Stimulated activated CD8-positive, alpha-beta memory T cell treated with anti-CD3 and anti-CD28 coated beads, Interleukin-4, amount 100 ng/mL, for 1 hour (primary cell): ENCODE results near the gene MAPK8IP1.
"Not testable (repeated sequence)": the region's sequence is repeated elsewhere in the genome, so short reads cannot be mapped to it uniquely, and the experiment has no call there.

Experiments
- DNase-seq, 2 donors: peaks; one replicate each; pipeline ENCODE4 v3.0.0-alpha.2; 2020; ENCODE audit warnings: low read depth in 2 of 2, low spot score in 1 of 2

MAPK8IP1 gene

GRCh38 chr11:45885274-45885920 lies at the start of gene MAPK8IP1:
MAPK8IP1 (plus strand) TSS chr11:45885651; CDS start chr11:45885821, 170 bp downstream.
- peak; percentile 13 to 16 for DNase-seq

- DNase-seq: no peak
Observed at GRCh38 chr11:45839204-45839603, 46.2 kb upstream of the MAPK8IP1 start.

- not testable (repeated sequence) for DNase-seq
Observed at GRCh38 chr11:45840251-45840650, 45.2 kb upstream of the MAPK8IP1 start.

GRCh38 chr11:45843158-45843924 lies 42.1 kb upstream of the MAPK8IP1 start:
- DNase-seq: peak; percentile 74 to 76

- no peak for DNase-seq
Observed at GRCh38 chr11:45844822-45845578, 40.5 kb upstream of the MAPK8IP1 start.

- no peak for DNase-seq
Observed at GRCh38 chr11:45846174-45846675, 39.2 kb upstream of the MAPK8IP1 start.

- DNase-seq: peak; percentile 96 to 98
Observed at GRCh38 chr11:45846974-45847910, 38.2 kb upstream of the MAPK8IP1 start, which contains the start of gene CRY2. CRY2 (plus strand) TSS chr11:45847475; CDS start chr11:45847491, 16 bp downstream.

GRCh38 chr11:45847911-45848316 lies 37.5 kb upstream of the MAPK8IP1 start:
- peak in 1 of 2 donors; percentile 1 for DNase-seq

- DNase-seq: no peak
Observed at GRCh38 chr11:45848654-45849081, 36.8 kb upstream of the MAPK8IP1 start.

GRCh38 chr11:45850446-45850845 lies 35.0 kb upstream of the MAPK8IP1 start:
- no peak for DNase-seq

GRCh38 chr11:45851228-45851627 lies 34.2 kb upstream of the MAPK8IP1 start:
- DNase-seq: no peak

GRCh38 chr11:45852018-45852711 lies 33.3 kb upstream of the MAPK8IP1 start:
- no peak for DNase-seq

- DNase-seq: no peak
Observed at GRCh38 chr11:45852712-45853101, 32.7 kb upstream of the MAPK8IP1 start.

- no peak for DNase-seq
Observed at GRCh38 chr11:45853332-45854219, 31.9 kb upstream of the MAPK8IP1 start.

- no peak for DNase-seq
Observed at GRCh38 chr11:45855308-45855707, 30.1 kb upstream of the MAPK8IP1 start.

GRCh38 chr11:45856044-45856468 lies 29.4 kb upstream of the MAPK8IP1 start:
- no peak for DNase-seq

- no peak for DNase-seq
Observed at GRCh38 chr11:45857961-45858474, 27.4 kb upstream of the MAPK8IP1 start.

GRCh38 chr11:45858751-45859398 lies 26.6 kb upstream of the MAPK8IP1 start:
- no peak for DNase-seq
